AG04449 (cell line): Measurements from ENCODE around the gene MYO5A.
"Not testable (repeated sequence)": the region's sequence is repeated elsewhere in the genome, so short reads cannot be mapped to it uniquely, and the experiment has no call there.

Source experiments
- CTCF ChIA-PET: fragments of 350-600 bp; formaldehyde crosslinking; extraction: SDS; loops from one replicate; lab custom pipeline; 2021; ENCODE audit warnings: antibody characterized with exemption; lab: Yijun Ruan, JAX
- POLR2A ChIA-PET: fragments of 400-600, 350-600 bp; formaldehyde crosslinking; extraction: SDS; loops from one replicate; lab custom pipeline; 2020; ENCODE audit warnings: antibody characterized with exemption, inconsistent platforms; lab: Yijun Ruan, JAX
- DNase-seq: peaks from one replicate; pipeline ENCODE4 v3.0.0-alpha.2; 2010; ENCODE audit warnings: low read depth, low spot score
- H3K4me3 ChIP-seq: 2 replicates; pipeline ENCODE4 v1.5.1; 2011; ENCODE audit warnings: low read depth, mild to moderate bottlenecking, control low read depth, low read length
- CTCF ChIP-seq: IDR thresholded peaks from one replicate; pipeline ENCODE4 v1.5.1; 2011; ENCODE audit warnings: mild to moderate bottlenecking, moderate library complexity, low read length, control low read depth, inconsistent platforms; ENCODE audit not compliant: insufficient read depth; ENCODE audit errors: missing control alignments

Gene MYO5A

GRCh38 chr15:52558196-52558595 is 29.5 kb upstream of the MYO5A start:
- TF ChIP-seq CTCF, result no peak
- no peak for DNase-seq
- POLR2A ChIA-PET, result interaction anchor here (0.7 kb wide), 1 partner anchor 8 kb away, joined by 3 read pairs; no protein-coding TSS in a partner anchor
- CTCF ChIA-PET, result interaction anchor here (1.7 to 1.9 kb wide), 2 partner anchors 227 to 302 kb away, joined by 5 to 7 read pairs; no protein-coding TSS in a partner anchor
- H3K4me3 ChIP-seq, result no peak overlapping the region

DNA sequence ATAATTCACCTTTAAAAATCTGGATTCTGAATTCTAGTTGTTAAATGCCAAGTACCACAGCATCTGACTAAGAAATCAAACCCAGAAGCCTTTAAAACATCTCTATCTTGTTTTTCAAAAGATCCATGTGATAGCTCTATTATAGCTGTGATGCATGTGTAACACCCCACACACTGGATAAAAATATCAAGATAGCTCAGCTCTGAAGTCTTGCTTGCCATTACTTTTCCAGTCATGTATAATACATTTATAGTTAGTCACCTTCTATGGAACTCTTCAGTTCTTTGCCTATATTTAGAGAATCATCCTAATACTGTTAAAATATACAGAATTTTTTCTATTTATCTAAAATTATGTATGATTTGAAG is 28.6 kb upstream of the MYO5A start:
- TF ChIP-seq CTCF, result no peak
- POLR2A ChIA-PET, result no interaction called here
- H3K4me3 ChIP-seq, result no peak overlapping the region
- DNase-seq, result no peak
- CTCF ChIA-PET, result no interaction called here

DNA sequence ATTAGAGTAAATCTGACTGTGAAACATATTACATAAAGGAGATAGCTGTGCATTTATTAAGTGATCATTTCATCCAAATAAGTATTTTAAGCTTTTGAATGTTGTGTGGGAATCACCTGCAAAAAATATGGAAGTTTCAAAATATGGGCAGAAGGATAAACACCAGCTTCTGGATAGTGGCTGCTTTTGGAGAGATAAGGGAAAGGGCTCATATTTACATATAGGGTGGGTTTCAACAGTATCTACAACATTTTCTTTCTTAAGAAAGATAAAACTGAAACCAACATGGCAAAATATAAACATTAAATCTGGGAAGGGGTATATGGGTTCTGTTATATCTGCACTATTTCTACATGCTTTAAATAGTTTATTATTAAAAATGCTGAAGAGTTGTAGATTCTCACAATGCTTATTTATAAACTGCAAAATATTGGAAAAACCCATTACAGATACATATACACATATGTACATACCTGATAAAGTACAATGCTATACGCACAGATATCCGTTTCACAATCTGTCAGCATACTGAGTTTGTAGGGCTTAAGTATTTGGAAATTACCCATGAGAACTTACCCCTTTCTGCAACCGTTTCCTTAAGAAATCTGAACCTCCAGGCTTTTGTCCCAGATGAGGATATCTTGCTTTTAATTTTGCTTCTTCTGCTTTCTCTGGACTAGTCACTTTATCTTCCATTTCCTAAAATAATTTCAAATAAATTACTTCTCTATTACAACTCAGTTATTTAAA is 28.0 kb upstream of the MYO5A start:
- ChIA-PET CTCF (interaction anchor here (1.2 kb wide), 1 partner anchor 300 kb away, joined by 3 read pairs; no protein-coding TSS in a partner anchor), POLR2A (no interaction called here)
- H3K4me3 ChIP-seq, result no peak overlapping the region
- no peak for DNase-seq
- TF ChIP-seq CTCF, result no peak

GRCh38 chr15:52552303-52552702 is 23.6 kb upstream of the MYO5A start:
- TF ChIP-seq CTCF, result no peak
- no peak overlapping the region for H3K4me3 ChIP-seq
- ChIA-PET POLR2A (interaction anchor here (0.6 kb wide), 1 partner anchor 135 kb away, joined by 3 read pairs; no protein-coding TSS in a partner anchor), CTCF (interaction anchor here (0.9 to 1.2 kb wide), 2 partner anchors 11 to 172 kb away, joined by 3 to 4 read pairs; no protein-coding TSS in a partner anchor)
- DNase-seq, result no peak

GRCh38 chr15:52551762-52552161 is 23.1 kb upstream of the MYO5A start:
- ChIA-PET POLR2A (interaction anchor here (0.6 kb wide), 1 partner anchor 134 kb away, joined by 3 read pairs; no protein-coding TSS in a partner anchor), CTCF (interaction anchor here (1.2 kb wide), 1 partner anchor 11 kb away, joined by 4 read pairs; no protein-coding TSS in a partner anchor)

DNA sequence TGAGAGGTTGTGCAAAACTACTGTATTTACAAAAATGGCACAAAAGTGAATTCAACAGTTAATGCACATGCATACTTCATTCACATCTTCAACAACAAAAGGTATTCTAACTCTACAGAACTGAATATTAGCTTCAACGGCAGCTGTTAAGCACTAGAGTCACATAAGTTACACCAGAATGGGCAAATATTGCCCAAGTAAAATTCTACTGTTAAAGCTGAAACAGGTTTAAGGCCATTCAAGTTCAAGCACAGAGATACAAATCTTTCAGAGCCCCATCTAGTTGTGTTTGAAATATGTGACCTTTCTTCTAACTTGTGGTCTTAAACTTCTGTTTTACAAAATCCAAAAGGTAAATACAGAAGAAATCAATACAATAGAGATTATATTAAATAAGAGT is 22.5 kb upstream of the MYO5A start:
- CTCF ChIA-PET, result interaction anchor here (1.2 to 1.3 kb wide), 2 partner anchors 12 to 13 kb away, joined by 4 to 6 read pairs; no protein-coding TSS in a partner anchor
- H3K4me3 ChIP-seq, DNase-seq, POLR2A ChIA-PET: not testable (repeated sequence)

More at GRCh38 chr15:52551762-52552161, 23.1 kb upstream of the MYO5A start:
- no peak for TF ChIP-seq CTCF
- H3K4me3 ChIP-seq, result no peak overlapping the region
- no peak for DNase-seq
